Measurements from ENCODE around the gene HK1.
"Not testable (repeated sequence)": the region's sequence is repeated elsewhere in the genome, so short reads cannot be mapped to it uniquely, and the experiment has no call there.

Gene HK1

DNA sequence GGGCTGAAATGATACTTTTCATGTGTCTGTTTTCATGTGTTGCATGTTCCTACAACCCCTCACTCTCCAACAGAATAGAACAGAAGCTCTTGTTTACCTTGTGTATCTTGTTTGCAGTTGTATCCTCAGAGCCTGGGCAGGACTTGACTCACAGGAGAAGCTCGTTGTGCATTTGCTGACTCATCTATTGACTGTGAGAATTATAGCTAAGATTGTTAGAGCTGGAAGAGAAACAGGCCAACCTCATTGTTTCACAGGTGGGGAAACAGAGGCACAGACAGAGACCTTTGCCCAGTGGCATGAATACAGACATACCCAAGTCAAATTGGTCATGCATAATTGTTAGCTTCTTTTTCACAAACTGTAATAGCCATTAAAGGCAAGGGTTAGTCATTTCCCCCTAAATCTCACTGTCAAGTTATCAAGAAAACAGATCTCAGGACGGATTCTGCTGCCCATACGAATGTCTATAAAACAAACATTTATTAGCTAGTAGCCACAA, 168.4 kb downstream of the HK1 start:
- peak; percentile 22 for DNase-seq (ENCODE audit: low read depth, low spot score)

GRCh38 chr10:69449841-69450240, 171.5 kb downstream of the HK1 start:
- no peak for DNase-seq (ENCODE audit: low read depth, low spot score)

DNA sequence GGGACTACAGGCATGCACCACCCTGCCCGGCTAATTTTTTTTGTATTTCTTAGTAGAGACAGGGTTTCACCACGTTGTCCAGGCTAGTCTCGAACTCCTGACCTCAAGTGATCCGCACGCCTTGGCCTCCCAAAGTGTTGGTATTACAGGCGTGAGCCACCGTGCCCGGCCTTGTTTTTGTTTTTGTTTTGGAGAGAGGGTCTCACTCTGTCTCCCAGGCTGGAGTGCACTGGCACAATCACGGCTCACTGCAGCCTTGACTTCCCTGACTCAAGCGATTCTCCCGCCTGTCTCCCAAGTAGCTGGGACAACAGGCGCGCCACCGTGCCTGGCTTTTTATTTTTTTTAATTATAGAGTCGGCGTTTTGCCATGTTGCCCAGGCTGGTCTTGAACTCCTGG, 172.1 kb downstream of the HK1 start:
- not testable (repeated sequence) for DNase-seq (ENCODE audit: low read depth, low spot score)

- DNase-seq (ENCODE audit: low read depth, low spot score): no peak
These were observed 173.0 kb downstream of the HK1 start, which contains the start of gene TSPAN15 for GRCh38 chr10:69451209-69451783. Gene TSPAN15, plus strand, starts transcription at chr10:69451465. Its CDS starts 130 bp downstream, at chr10:69451595.
